ENCODE data around the gene UBE2S.

DNA sequence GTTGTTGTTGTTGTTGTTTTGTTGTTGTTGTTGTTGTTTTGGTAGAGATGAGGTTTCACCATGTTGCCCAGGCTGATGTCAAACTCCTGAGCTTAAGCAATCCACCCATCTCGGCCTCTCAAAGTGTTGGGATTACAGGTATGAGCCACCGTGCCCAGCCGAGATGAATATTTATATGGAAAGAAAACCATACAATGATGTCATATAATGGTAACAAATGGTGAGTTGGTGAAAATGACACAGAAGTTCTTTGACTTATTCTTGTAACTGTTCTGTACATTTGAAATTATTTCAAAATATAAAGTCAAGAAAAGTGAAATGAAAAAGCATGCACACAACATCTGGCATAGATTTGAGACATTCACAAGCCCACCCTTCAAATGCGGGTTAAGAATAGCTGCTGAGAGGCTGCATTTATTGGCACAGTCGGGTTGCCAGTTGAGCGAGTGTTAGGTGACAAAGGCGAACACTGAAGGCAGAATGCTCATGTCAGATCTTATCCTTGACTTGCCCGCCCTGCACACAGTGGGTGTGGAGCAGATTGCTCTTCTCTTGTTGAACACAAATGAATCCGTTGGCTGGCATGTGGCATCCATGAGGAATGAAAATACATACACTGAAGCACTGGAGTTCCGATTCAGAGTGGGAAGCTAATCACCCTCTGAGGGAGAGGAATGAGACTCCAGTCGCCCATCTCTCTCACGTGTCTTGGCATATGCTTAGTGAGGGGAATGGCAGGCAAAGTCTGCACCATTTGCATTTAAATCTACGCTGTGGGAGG, 15.8 kb upstream of the UBE2S start:
- TF ChIP-seq, protein P1, sequence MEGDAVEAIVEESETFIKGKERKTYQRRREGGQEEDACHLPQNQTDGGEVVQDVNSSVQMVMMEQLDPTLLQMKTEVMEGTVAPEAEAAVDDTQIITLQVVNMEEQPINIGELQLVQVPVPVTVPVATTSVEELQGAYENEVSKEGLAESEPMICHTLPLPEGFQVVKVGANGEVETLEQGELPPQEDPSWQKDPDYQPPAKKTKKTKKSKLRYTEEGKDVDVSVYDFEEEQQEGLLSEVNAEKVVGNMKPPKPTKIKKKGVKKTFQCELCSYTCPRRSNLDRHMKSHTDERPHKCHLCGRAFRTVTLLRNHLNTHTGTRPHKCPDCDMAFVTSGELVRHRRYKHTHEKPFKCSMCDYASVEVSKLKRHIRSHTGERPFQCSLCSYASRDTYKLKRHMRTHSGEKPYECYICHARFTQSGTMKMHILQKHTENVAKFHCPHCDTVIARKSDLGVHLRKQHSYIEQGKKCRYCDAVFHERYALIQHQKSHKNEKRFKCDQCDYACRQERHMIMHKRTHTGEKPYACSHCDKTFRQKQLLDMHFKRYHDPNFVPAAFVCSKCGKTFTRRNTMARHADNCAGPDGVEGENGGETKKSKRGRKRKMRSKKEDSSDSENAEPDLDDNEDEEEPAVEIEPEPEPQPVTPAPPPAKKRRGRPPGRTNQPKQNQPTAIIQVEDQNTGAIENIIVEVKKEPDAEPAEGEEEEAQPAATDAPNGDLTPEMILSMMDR (IDR thresholded peaks at IDR 0.05) = no peak
- no peak for TF ChIP-seq POLR2A (IDR thresholded peaks at IDR 0.05)

All from heart left ventricle (tissue), 13 donors.